GM21528 (cell line): Measurements from ENCODE around the gene FLNB.

Experiments used
- ATAC-seq: cut with Tn5 transposase; IDR thresholded peaks from one replicate; pipeline ENCODE4 v1.9.1; 2021; ENCODE audit warnings: mild to moderate bottlenecking, moderate library complexity; ENCODE audit not compliant: unreplicated experiment, low FRiP score

Gene FLNB

GRCh38 chr3:58008141-58009025 is at the start of gene FLNB:
TSS of gene FLNB (plus strand) at chr3:58008422. CDS start at chr3:58008565, 143 bp downstream.
- ATAC-seq: peak; percentile 54

- no peak for ATAC-seq
Observed at GRCh38 chr3:57958642-57959422, 49.4 kb upstream of the FLNB start.

GRCh38 chr3:57959423-57960173 is 48.6 kb upstream of the FLNB start:
- ATAC-seq: no peak

GRCh38 chr3:57960174-57960505 is 48.1 kb upstream of the FLNB start:
- no peak for ATAC-seq

GRCh38 chr3:57961177-57961827 is 46.9 kb upstream of the FLNB start:
- no peak for ATAC-seq

GRCh38 chr3:57961828-57962447 is 46.3 kb upstream of the FLNB start:
- ATAC-seq: no peak

- no peak for ATAC-seq
Observed at GRCh38 chr3:57962448-57962834, 45.8 kb upstream of the FLNB start.

- ATAC-seq: no peak
Observed at GRCh38 chr3:57963811-57964346, 44.3 kb upstream of the FLNB start.

- ATAC-seq: no peak
Observed at GRCh38 chr3:57966829-57967228, 41.4 kb upstream of the FLNB start.

GRCh38 chr3:57967590-57967989 is 40.6 kb upstream of the FLNB start:
- ATAC-seq: no peak

GRCh38 chr3:57968501-57968900 is 39.7 kb upstream of the FLNB start:
- ATAC-seq: no peak

GRCh38 chr3:57971975-57972374 is 36.2 kb upstream of the FLNB start:
- ATAC-seq: no peak

- no peak for ATAC-seq
Observed at GRCh38 chr3:57972531-57973111, 35.6 kb upstream of the FLNB start.

GRCh38 chr3:57973715-57974477 is 34.3 kb upstream of the FLNB start:
- no peak for ATAC-seq

GRCh38 chr3:57974796-57975388 is 33.3 kb upstream of the FLNB start:
- ATAC-seq: no peak

GRCh38 chr3:57977818-57978235 is 30.4 kb upstream of the FLNB start:
- ATAC-seq: no peak

- ATAC-seq: no peak
Observed at GRCh38 chr3:57978316-57978715, 29.9 kb upstream of the FLNB start.

- ATAC-seq: no peak
Observed at GRCh38 chr3:57980416-57980815, 27.8 kb upstream of the FLNB start.
